HFFc6 (cell line): ENCODE data around the gene LRP1-AS. TPM values are rescaled to one million over a fixed set of nuclear protein-coding genes. Genes with fewer than 3 reads are reported as not detected.

ENCODE experiments used
- DNase-seq: peaks from one replicate; pipeline ENCODE4 v3.0.0-alpha.2; 2018
- H3K27ac Mint-ChIP-seq: 2 replicates; pipeline ENCODE4 v1.8.0; 2020; ENCODE audit warnings: mild to moderate bottlenecking, mixed read lengths
- H3K27me3 Mint-ChIP-seq: 2 replicates; pipeline ENCODE4 v1.8.0; 2021; ENCODE audit warnings: mild to moderate bottlenecking, moderate library complexity, mixed read lengths; ENCODE audit not compliant: insufficient read depth
- H3K36me3 Mint-ChIP-seq: 2 replicates; pipeline ENCODE4 v1.8.0; 2021; ENCODE audit warnings: low read depth, mixed read lengths
- H3K4me1 Mint-ChIP-seq: 2 replicates; pipeline ENCODE4 v1.8.0; 2020; ENCODE audit warnings: low read depth, mixed read lengths
- H3K4me3 Mint-ChIP-seq: 2 replicates; pipeline ENCODE4 v1.8.0; 2020; ENCODE audit warnings: mild to moderate bottlenecking, moderate library complexity, mixed read lengths
- H3K9me3 Mint-ChIP-seq: 2 replicates; pipeline ENCODE4 v1.8.0; 2020; ENCODE audit warnings: mild to moderate bottlenecking, mixed read lengths
- total RNA-seq, 6 experiments: library from RNA; stranded (reverse); fragmentation: NEBNext Ultra II Directional; extraction: Animal tissue kit (Norgen Biotek cat#: 25700); gene quantifications; 2 replicates in 1 of 6; 3 replicates in 5 of 6; pipeline ENCODE4 v1.2.3, GENCODE V29; 2021
- TF ChIP-seq, protein P1 (sequence below): fragments of 200-600 bp; sonication (generic); IDR thresholded peaks from 2 replicates; pipeline ENCODE4 v1.5.0; 2021; ENCODE audit warnings: antibody characterized with exemption, mild to moderate bottlenecking

The LRP1-AS gene
- total RNA-seq, 6 experiments from 2014 or later: not detected

- Mint-ChIP-seq H3K27ac (peak overlapping the region; percentile 89), H3K4me1 (peaks cover 42% of the 10 kb centered on the region), H3K36me3 (peaks cover 18% of the 10 kb centered on the region), H3K9me3 (peaks cover 5% of the 10 kb centered on the region), H3K27me3 (peaks cover 9% of the 10 kb centered on the region), H3K4me3 (peak overlapping the region; percentile 92)
- TF ChIP-seq, protein P1, sequence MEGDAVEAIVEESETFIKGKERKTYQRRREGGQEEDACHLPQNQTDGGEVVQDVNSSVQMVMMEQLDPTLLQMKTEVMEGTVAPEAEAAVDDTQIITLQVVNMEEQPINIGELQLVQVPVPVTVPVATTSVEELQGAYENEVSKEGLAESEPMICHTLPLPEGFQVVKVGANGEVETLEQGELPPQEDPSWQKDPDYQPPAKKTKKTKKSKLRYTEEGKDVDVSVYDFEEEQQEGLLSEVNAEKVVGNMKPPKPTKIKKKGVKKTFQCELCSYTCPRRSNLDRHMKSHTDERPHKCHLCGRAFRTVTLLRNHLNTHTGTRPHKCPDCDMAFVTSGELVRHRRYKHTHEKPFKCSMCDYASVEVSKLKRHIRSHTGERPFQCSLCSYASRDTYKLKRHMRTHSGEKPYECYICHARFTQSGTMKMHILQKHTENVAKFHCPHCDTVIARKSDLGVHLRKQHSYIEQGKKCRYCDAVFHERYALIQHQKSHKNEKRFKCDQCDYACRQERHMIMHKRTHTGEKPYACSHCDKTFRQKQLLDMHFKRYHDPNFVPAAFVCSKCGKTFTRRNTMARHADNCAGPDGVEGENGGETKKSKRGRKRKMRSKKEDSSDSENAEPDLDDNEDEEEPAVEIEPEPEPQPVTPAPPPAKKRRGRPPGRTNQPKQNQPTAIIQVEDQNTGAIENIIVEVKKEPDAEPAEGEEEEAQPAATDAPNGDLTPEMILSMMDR: no peak
- no peak for DNase-seq
Observed at GRCh38 chr12:57109207-57110103, 38.0 kb downstream of the LRP1-AS start.

DNA sequence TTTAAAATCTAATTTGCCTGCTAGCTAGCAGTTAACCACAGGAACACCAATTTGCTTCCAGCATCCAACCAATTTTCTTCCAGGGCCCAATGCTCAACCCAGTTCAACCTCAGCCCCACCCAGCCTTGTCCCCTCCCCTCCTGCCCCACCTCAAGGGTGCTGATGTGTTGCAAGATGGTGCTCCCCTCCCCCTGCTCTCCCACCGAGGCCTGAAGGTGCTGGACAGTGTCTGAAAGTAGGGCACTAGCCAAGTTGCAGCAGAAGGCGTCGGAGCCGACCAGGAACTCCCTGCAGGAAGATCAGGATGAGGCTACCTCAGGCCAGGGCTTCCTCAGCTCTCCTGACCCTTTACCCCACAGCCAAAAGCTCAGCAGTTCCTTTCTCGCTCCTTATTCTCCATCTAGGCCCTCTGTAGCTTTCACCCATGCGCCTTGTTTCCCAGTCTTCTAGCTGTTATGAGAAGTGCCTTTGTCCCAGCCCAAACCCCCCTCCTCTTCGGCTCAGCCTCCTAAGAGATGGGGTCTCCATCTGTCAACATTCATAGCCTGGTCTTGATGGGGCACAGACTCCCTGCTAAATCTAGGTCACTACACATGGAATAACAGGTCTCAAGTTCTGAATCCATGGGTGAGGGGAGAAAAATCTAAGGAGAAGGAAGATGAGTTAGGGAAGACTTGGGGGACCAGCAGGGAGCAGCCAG is 39.8 kb downstream of the LRP1-AS start:
- H3K27me3 Mint-ChIP-seq: peaks cover 9% of the 10 kb centered on the region
- peak overlapping the region; percentile 15; the same call in 1 of the 2 replicates for H3K27ac Mint-ChIP-seq
- peaks cover 23% of the 10 kb centered on the region for H3K36me3 Mint-ChIP-seq
- peaks cover 37% of the 10 kb centered on the region for H3K4me1 Mint-ChIP-seq
- H3K9me3 Mint-ChIP-seq: peaks cover 5% of the 10 kb centered on the region
- TF ChIP-seq, protein P1: no peak
- no peak for DNase-seq
- no peak overlapping the region for H3K4me3 Mint-ChIP-seq

DNA sequence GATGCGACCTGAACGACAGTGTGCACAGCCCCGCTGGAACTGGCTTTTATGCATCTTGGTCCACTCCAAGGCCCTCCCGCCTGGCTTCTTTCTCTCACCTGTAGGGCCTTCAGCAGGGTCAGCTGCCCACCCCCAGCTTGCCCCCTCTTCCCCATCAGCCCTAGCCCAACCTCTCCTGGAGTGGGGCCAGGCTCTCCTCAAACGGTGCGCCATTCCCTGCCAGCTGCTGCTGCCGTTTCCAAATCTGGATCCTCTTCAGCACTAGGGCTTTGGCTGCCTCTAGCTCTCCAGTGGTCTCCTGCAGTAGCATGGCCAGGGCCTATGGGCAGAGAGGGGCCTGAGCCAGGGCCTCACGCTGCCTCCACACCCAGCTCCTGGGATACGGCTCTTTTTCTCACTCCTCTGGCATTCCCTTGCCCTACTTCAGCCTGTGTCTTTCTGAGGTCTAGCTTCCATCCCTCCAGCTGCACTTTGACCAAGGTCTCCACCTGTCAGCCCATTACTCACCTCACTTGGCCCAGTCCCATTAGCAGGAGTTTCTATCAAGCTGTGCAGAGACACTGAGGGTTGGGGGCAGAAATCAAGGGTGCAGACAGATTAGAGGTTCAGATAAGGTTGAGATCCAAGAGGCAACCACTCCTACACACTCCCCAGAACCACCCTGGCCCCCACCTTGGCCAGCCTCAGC is 41.3 kb downstream of the LRP1-AS start:
- Mint-ChIP-seq H3K27me3 (peaks cover 4% of the 10 kb centered on the region), H3K9me3 (no peaks in the 10 kb centered on the region), H3K4me1 (peaks cover 23% of the 10 kb centered on the region), H3K36me3 (peaks cover 23% of the 10 kb centered on the region), H3K27ac (no peak overlapping the region), H3K4me3 (no peak overlapping the region)
- DNase-seq: no peak
- TF ChIP-seq, protein P1: no peak

DNA sequence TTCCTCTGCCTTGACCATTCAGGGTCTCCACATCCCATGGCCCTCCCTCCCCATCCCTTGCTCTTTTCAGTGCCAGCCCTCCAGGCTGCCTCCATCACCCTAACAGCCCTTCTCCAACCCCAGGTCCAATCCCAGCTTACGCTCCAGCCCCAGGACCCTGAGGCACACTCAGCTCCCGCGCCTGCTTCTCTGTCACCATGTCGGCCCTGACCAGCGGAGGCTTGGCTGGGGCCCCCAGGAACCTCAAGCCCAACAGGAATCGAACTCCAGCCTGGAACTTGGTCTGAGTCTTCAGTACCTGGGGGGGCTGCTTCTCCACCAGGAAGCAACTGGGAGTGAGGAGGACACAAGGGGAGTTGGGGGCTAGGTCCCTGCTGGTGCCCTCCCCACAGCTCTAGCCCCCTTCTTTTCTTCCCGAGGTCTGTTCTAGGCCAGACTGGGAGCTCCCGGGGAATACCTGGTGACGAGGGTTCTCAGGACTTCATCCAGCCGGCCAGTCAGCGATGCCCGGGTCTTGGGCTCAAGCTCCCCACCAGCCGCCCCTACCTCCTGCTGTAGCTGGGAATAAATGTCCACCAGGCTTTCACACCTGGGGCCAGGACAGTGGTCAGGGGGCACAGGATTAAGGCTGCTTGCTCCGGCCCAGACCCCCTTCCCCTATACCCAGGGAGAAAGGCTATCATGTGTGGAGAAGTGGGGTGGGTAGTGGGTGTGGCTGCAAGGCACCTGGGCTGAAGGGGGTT is 42.2 kb downstream of the LRP1-AS start:
- Mint-ChIP-seq H3K4me3 (no peak overlapping the region), H3K36me3 (peaks cover 23% of the 10 kb centered on the region), H3K4me1 (peaks cover 23% of the 10 kb centered on the region), H3K27ac (no peak overlapping the region), H3K27me3 (peaks cover 3% of the 10 kb centered on the region), H3K9me3 (no peaks in the 10 kb centered on the region)
- DNase-seq: no peak
- TF ChIP-seq, protein P1: no peak
